ENCODE data around the gene CYP4F22. TPM values are rescaled to one million over a fixed set of nuclear protein-coding genes. Genes with fewer than 3 reads are reported as not detected.
A peak's percentile ranks its signal among the peaks of the same experiment; 100 is the strongest.
"Not testable (repeated sequence)": the region's sequence is repeated elsewhere in the genome, so short reads cannot be mapped to it uniquely, and the experiment has no call there.

The CYP4F22 gene
- total and polyA plus RNA-seq, 12 donors = not detected

DNA sequence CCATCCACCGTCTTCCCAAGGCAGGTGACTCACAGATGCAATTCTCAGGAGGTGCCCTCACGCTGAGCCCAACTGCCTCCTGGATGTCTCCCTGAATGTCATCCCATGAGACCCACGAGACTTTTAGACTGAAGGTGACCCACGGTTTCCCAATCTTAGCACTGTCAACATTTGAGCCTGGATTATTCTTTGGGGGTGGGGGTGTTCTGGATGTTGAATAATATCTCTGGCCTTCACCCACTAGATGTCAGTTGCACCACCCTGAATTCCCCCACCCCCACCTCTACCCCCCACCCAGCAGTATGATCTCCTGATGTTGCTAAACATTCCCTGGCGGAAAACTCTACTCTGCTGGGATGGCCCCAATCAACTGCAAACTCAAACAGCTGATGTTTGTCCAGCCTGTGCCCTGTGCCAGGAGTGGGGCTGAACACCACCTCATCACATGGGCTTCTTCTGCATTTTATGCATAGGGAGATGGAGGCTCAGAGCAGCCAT, 2.2 kb upstream of the CYP4F22 start:
- TF ChIP-seq, protein P1, sequence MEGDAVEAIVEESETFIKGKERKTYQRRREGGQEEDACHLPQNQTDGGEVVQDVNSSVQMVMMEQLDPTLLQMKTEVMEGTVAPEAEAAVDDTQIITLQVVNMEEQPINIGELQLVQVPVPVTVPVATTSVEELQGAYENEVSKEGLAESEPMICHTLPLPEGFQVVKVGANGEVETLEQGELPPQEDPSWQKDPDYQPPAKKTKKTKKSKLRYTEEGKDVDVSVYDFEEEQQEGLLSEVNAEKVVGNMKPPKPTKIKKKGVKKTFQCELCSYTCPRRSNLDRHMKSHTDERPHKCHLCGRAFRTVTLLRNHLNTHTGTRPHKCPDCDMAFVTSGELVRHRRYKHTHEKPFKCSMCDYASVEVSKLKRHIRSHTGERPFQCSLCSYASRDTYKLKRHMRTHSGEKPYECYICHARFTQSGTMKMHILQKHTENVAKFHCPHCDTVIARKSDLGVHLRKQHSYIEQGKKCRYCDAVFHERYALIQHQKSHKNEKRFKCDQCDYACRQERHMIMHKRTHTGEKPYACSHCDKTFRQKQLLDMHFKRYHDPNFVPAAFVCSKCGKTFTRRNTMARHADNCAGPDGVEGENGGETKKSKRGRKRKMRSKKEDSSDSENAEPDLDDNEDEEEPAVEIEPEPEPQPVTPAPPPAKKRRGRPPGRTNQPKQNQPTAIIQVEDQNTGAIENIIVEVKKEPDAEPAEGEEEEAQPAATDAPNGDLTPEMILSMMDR (IDR thresholded peaks at IDR 0.05) = no peak
- intact Hi-C loops (cut with DNase I) = no loop called here
- Histone ChIP-seq H3K4me1 (peaks cover 0 to 9% (median 4%) of the 10 kb centered on the region in 9 donors), H3K36me3 (no peaks in the 10 kb centered on the region), H3K27me3 (peaks cover 0 to 82% (median 61%) of the 10 kb centered on the region in 7 donors), H3K4me3 (no peak overlapping the region), H3K9me3 (no peaks in the 10 kb centered on the region), H3K27ac (no peak overlapping the region)
- WGBS, 2 donors = 68 to 70% methylated on average over 5 of the region's 5 CpGs
- DNase-seq = no peak
- no peak for ATAC-seq

DNA sequence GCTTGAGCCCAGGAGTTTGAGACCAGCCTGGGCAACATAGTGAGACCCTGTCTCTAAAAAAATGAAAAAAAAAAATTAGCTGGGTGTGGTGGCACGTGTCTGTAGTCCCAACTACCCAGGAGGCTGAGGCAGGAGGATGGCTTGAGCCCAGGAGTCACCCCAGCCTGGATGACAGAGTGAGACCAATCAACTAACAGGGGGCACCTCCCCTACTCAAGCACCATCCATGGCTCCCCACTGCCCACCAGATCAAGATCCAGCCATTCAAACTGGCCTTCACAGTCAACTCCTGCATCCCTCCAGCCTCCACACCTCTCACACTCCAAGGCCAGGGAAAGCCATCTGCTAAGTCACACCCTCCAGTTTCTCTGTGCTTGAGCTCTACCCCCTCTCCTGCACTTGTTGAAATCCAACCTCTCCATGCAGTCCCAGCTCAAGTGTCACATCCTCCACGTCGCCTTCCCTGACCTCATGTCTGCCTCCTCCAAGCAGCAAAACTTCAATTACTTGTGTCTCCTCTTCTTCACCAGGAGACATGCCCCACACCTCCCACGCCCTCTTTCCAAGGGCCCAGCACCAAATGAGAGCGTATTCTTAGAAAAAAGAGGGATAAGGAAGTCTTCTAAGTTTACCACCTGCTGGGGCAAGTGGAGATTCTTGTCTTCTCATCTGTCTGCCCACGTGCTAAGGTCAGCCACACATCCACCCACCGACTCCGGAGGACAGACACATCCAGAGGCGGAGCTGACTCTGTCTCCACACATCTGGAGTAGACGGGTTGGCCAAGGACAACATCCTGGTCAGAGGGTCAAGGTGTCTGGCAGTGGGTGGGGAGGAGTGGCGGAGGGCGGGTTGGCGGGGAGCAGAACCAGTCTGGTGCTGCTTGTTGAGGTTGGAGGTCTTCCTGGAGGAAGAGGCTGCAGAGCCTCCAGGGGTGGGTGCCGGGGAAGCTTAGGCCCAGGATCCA, 974 bp upstream of the CYP4F22 start:
- peaks cover 0 to 9% (median 4%) of the 10 kb centered on the region in 9 donors for H3K4me1 ChIP-seq
- H3K9me3 ChIP-seq = no peaks in the 10 kb centered on the region
- intact Hi-C loops (cut with DNase I) = no loop called here
- no peaks in the 10 kb centered on the region for H3K36me3 ChIP-seq
- H3K4me3 ChIP-seq = no peak overlapping the region
- TF ChIP-seq, protein P1 (IDR thresholded peaks at IDR 0.05) = no peak
- DNase-seq (no peak), ATAC-seq (no peak)
- H3K27me3 ChIP-seq = peaks cover 0 to 88% (median 66%) of the 10 kb centered on the region in 7 donors
- WGBS, 2 donors = 57 to 60% methylated on average over 14 of the region's 14 CpGs
- H3K27ac ChIP-seq = no peak overlapping the region

DNA sequence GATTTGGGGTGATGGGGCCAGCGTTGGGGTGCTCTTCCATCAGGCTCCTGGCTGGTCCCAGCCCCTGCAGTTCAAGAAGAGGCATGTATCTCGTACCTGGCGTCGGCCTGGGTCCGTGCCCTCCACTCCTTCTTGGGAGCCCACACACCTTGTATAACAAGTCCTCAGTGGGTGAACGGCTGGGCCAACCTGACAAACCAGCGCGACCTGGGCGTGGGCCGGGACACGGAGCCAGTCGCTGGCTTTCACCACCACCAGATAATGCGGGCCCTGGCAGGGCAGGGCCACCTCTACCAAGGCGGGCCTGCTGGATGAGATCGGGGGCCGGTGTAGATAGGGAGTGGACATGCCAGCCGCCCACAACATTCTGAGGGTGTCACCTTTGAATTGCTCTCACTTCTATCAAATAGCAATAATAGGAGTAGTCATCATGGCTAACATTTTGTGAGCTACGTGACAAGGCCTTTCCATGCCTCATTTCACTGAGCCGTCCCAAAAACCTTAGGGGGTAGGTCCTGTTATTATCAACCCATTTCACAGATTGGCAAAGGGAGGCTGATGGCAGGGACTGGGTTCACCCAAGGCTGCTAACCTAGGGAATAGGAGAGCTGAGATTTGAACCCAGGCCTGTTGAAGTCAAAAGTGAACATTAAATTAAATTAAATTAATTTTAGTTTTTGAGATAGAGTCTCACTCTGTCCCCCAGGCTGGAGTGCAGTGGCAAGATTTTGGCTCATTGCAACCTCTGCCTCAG, 3.5 kb downstream of the CYP4F22 start:
- Histone ChIP-seq H3K36me3 (no peaks in the 10 kb centered on the region), H3K4me1 (peaks cover 0 to 15% (median 4%) of the 10 kb centered on the region in 9 donors), H3K4me3 (no peak overlapping the region), H3K27me3 (peaks cover 0 to 53% (median 49%) of the 10 kb centered on the region in 7 donors), H3K9me3 (peaks cover 0 to 12% (median 0%) of the 10 kb centered on the region in 11 donors), H3K27ac (no peak overlapping the region)
- WGBS, 2 donors = 85 to 86% methylated on average over 19 of the region's 19 CpGs
- no peak for ATAC-seq
- intact Hi-C loops (cut with DNase I) = no loop called here
- DNase-seq = no peak
- TF ChIP-seq, protein P1 (IDR thresholded peaks at IDR 0.05) = no peak

DNA sequence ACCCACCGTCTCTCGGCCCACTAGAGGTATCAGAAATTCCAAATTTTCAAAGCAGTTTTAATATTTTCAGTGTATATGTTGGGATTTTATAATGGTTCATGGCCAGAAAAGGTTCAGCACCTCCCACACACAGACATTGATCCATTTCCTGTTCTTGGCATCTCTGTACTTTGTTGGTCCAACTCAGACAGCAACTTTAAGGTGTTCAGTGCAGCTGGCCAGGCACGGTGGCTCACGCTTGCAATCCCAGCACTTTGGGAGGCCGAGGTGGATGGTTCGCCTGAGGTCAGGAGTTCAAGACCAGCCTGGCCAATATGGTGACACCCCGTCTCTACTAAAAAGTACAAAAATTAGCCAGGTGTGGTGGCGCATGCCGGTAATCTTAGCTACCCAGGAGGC, 6.9 kb downstream of the CYP4F22 start:
- 86 to 90% methylated on average over 9 of the region's 9 CpGs for WGBS, 2 donors
- Histone ChIP-seq H3K9me3 (peaks cover 0 to 17% (median 0%) of the 10 kb centered on the region in 11 donors), H3K27ac (peak overlapping the region in 1 of 10 donors; percentile 81), H3K4me1 (peaks cover 0 to 11% (median 0%) of the 10 kb centered on the region in 9 donors), H3K27me3 (peaks cover 0 to 36% (median 28%) of the 10 kb centered on the region in 7 donors)
- ATAC-seq; intact Hi-C loops (cut with DNase I); H3K36me3 ChIP-seq; DNase-seq; H3K4me3 ChIP-seq: not testable (repeated sequence)
